GM12865 (cell line): ENCODE data around the gene PRR23B.

ENCODE experiments used
- DNase-seq: peaks from one replicate; pipeline ENCODE4 v3.0.0; 2010; ENCODE audit warnings: low read depth
- H3K4me3 ChIP-seq: 2 replicates; pipeline ENCODE4 v1.5.1; 2011; ENCODE audit warnings: mild to moderate bottlenecking, low read depth, low read length, control low read depth
- TF ChIP-seq, protein P1 (sequence below): IDR thresholded peaks from 2 replicates; pipeline ENCODE4 v1.5.1; 2011; ENCODE audit warnings: low read length, control low read depth, low read depth, inconsistent platforms; ENCODE audit not compliant: insufficient read depth; ENCODE audit errors: missing control alignments

Gene PRR23B

DNA sequence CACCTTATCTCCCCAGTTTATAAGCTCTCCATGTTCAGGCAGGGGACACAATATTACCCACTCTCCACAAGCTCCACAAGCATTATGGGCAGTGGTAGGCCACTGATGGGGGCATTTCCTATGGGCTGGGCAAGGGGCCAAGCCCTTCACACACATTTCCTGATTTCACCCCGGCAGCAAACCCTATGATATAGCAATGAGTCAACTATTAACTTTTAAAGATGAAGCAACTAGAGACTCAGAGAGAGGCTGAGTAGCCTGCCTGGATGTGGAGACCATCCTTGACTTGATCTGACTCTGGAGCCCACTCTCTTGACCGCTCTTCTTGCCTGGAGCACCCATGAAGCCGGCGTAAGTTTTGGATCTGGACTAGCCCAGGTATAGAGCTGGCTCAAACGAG lies 46.3 kb downstream of the PRR23B start:
- TF ChIP-seq, protein P1, sequence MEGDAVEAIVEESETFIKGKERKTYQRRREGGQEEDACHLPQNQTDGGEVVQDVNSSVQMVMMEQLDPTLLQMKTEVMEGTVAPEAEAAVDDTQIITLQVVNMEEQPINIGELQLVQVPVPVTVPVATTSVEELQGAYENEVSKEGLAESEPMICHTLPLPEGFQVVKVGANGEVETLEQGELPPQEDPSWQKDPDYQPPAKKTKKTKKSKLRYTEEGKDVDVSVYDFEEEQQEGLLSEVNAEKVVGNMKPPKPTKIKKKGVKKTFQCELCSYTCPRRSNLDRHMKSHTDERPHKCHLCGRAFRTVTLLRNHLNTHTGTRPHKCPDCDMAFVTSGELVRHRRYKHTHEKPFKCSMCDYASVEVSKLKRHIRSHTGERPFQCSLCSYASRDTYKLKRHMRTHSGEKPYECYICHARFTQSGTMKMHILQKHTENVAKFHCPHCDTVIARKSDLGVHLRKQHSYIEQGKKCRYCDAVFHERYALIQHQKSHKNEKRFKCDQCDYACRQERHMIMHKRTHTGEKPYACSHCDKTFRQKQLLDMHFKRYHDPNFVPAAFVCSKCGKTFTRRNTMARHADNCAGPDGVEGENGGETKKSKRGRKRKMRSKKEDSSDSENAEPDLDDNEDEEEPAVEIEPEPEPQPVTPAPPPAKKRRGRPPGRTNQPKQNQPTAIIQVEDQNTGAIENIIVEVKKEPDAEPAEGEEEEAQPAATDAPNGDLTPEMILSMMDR, result no peak
- DNase-seq, result no peak
- H3K4me3 ChIP-seq, result no peak overlapping the region

DNA sequence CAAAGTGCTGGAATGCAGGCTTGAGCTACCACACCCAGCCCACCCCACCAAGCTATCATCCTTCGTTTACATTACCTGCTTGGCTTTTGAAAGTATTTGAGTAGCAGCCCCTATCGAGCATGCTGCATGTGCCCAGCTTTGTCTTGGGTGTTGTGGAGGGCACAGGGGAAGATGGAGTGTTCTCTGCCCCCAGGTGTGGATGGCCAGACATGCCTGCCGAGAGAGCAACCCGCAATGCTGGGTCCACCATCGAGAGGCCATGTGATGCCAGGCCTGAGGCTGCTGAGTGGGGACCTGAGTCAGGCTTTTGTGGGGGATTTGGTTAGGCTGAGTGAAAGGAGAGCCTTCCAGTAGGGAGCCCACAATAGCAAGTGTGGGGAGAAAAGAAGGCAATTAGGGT lies 47.8 kb downstream of the PRR23B start:
- TF ChIP-seq, protein P1, result no peak
- no peak for DNase-seq

DNA sequence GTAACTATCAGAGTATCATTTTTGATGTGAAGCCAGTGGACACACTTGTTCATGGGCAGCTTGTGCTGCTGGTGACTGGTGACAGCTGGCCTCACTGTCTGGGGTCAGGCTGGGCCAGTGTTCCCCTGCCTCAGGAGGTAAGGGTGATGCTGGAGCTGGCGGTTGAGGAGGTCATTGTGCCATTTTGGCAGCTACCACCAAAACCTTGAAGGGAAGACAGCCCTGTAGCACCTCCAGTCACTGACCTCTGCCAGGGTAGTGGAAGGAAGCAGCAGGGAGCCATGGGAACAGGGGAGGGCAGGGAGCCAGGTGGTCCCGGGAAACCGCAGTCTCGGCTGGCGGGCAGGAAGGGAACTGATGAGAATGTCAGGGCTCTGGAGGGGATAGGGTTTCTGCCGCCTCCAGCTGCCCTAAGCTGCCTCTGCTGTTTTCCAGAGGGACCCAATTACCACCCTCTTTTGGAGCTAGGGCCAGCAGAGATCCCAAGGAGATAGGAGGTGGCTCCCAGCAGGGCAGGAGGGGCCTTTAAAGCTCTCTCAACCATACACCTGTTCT lies 48.9 kb downstream of the PRR23B start:
- H3K4me3 ChIP-seq, result no peak overlapping the region
- TF ChIP-seq, protein P1, result no peak
- no peak for DNase-seq

More for the DNA sequence above, 47.8 kb downstream of the PRR23B start:
- no peak overlapping the region for H3K4me3 ChIP-seq
